SIG-M5 treated with dmso at 0.1 percent for 504 hours (cell line): Measurements from ENCODE around the gene ZFAND2A.

Source experiments
- DNase-seq: peaks from one replicate; lab custom pipeline; 2025; ENCODE audit not compliant: unreplicated experiment; lab: John Stamatoyannopoulos, UW

ZFAND2A gene

DNA sequence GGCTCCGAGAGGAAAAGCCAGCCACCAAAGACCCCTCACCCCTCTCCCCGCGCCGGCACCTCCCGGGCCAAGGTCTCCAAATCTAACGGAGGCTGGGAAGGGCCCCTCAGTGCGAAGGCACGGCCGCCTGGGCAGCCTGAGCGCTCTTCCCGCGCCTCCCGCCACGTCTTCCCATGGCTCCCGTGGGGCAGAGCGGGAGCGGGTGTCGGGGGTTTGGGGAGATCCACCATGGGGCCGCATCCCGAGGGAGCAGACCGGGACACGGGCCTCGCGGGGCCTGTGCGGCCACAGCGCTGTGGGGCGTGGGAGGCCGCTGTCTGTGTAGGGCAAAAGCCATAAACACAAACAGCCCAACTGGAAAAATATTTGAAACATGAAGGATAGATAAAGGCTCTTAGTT lies 49.6 kb downstream of the ZFAND2A start:
- no peak for DNase-seq

DNA sequence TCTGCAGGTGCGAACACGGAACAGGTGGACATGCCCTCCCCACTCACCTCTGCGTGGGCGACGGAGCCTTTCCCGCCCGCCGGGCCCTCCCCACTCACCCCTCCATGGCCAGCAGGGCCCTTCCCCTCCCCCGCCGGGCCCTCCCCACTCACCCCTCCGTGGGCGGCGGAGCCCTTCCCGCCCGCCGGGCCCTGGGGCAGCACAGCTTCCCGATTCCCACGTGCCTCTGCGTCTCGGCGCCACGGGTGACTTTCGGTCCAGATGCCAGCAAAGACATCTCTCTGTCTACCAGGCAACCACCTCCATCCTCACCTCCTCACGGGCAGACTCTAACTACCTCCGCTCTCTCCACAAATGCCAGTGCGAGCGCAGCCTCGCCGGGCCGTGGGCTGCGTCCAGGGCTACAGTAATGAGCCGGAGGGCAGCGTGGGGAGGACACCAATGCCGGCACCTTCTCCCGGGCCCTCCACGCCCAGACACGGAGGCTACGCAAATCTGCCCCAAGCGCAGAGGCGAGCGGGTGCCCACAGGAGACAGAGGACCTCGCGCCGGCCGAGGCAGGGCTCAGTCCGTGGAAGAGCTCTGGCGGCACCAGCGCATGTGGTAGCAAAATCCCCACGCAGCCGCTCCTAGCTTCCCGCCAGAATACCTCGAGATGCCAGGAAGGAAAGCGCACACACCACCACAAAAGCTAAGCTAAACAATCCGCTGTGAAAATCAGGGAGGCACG lies 50.2 kb downstream of the ZFAND2A start:
- DNase-seq, result no peak

DNA sequence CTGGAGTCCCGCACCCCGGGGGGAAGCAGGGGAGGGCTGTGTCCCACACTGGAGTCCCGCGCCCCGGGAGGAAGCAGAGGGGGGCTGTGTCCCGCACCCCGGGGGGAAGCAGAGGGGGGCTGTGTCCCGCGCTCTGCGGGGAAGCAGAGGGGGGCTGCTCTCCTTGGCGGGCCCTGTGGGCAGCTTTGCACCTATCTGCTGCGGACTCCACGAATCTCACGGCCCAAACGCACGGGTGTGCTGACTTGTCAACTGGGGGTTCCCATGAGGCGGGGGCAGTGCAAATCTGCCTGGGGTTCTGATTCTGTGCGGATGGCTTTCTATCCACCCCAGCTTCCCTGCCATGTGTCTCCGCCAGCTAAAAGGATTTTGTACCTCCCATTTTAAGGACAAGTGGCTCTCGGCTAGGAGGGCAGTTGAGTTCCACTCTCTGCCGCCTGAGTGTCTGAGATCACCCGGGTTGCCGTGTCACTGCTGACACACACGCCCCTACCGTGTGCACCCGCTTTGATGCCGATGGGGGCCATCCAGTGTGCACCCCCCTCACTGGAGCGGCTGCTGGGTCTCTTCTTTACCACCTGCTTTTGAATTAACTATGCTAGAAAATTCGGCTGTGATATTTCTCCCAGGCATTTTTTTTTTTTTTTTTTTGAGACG lies 51.6 kb downstream of the ZFAND2A start:
- DNase-seq, result no peak

DNA sequence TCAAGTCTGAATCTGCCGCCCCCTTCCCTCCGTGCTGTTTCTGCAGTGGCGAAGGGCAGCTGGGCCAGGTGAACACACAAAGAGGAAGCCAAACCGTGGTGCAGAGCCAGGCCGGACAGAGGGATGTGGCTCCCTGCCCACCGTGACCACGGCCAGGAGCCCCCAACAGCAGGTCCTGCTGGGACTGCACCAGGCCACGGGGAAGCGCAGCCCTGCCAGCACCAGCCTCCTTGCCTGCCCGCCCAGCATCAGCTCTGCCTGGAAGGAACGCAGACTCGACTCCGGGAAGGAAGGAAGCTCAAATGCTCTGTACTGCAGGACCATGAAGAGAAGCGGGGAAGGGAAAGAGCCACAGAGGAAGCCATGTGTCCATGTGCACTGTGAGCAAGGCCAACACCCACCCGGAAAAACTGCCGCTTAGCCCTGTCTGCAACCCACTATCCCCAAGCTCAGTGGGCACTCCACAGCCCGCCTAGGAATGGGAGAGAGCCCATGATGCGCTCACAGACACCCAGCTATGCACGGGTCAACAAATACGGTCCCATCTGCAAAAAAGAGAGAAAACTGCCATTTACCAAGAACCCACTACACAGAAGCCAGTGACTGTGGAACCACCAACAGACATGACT lies 53.1 kb downstream of the ZFAND2A start:
- no peak for DNase-seq

DNA sequence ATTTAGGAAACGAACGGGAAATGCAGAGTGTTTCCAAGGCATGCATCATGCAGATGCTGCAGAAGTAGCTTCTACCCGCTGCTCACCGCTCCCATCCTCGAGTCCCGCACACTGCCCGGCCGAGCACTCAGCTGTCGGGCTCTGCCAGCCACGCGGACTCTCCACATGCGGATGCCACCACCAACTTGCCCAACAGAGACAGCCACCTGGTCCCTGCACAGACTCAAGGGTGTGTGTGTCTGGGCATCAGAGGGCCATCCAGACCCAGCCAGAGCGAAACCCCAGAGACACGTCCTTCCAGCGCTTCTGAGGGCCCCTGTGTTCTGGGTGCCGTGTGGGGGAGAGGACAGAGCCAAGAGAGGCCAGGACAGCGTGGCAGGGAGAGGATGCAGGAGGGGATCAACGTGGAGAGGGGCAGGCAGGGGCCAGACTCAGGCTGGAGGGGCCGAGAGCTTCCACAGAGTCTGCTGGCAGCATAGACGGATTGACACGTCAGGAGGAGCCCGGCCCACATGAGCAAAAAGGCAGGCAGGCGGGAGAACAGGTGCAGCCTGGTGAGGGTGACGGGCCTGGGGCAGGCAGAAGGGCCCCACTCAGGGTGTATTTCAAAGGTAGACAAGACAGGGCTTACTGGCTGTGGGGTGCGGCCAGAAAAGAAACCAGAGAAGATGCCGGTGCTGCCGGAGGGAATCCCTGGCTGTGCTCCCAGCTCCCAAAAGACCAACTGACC lies 53.8 kb downstream of the ZFAND2A start:
- DNase-seq, result no peak

DNA sequence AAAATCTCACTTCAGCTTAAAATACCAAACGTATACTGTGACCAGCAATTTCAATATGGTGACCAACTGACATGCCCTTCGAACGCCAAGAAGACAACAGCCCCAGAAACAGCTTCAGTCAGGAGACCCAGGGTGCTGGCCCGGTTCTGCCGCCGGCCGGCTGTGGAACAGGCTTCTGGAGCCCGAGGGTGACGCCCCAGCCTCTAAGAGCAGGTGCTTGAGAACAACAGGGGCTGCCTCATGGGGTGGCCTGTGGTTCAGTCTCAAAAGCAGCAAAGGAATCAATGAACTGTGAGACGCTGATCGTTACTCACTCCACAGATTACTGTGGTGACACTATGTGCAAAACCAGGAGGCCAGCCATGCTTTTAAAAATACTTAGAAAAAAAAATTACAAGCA lies 54.8 kb downstream of the ZFAND2A start:
- no peak for DNase-seq

DNA sequence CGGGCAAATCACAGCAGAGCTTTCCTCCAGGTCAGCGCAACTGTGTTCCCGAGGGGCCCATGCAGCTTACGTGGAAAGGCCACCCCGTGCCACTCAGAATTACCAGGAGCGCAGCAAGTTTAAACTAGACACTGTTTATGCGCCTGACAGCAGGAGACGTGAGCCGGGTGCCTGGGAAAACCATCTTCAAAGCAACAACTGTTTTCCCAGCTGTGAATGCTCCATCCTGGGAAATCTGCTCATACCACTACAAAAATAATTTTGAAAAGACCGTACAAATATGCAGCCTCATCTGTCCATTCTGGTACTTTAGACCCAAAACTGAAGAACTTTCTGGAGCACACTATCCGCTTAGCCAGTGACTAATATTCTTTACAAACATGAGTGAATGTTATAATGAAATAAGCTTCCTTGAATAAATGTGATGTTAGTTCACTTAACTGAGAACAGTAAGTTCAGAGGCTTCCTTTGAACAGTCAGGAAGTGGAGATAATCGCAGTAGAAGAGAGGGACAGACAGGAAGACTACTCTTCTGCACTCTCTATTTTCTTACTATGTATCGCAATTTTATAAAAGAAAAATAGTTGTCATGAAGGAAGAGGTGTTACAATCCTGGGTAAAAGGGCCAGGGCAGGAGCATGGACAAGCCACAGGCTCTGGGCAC lies 55.3 kb downstream of the ZFAND2A start:
- DNase-seq, result no peak

DNA sequence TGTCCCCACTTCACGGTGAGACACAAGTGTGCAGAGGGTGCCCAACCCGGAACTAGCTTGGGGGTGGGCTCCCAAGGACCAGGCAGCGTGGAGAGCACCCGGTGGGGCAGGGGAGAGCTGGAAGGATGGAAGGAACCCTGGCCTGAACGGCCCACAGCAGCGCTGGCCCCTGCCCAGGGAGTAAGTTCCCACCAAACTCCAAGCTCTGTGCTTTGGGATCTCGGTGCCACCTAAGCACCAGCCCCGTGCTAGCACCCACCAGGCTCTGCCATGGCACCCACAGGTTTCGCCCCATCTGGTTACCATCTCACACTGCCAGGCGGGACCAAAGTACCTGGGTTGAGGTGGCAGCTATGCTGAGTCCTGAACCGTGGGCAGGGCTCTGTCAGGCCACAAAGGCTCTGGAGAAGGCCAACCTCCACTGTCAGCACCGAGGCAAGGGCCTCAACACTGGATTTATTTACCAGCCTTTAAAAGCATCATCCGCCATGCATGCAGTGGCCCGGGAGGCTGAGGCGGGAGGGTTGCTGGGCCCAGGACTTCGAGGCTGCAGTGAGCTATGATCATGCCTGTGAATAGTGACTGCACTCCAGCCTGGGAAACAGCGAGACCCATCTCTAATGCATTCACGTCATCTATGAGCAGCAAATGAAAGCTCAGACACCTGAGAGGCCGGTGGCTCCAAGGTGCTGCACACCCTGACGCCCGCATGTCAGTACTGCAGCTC lies 56.0 kb downstream of the ZFAND2A start:
- no peak for DNase-seq

DNA sequence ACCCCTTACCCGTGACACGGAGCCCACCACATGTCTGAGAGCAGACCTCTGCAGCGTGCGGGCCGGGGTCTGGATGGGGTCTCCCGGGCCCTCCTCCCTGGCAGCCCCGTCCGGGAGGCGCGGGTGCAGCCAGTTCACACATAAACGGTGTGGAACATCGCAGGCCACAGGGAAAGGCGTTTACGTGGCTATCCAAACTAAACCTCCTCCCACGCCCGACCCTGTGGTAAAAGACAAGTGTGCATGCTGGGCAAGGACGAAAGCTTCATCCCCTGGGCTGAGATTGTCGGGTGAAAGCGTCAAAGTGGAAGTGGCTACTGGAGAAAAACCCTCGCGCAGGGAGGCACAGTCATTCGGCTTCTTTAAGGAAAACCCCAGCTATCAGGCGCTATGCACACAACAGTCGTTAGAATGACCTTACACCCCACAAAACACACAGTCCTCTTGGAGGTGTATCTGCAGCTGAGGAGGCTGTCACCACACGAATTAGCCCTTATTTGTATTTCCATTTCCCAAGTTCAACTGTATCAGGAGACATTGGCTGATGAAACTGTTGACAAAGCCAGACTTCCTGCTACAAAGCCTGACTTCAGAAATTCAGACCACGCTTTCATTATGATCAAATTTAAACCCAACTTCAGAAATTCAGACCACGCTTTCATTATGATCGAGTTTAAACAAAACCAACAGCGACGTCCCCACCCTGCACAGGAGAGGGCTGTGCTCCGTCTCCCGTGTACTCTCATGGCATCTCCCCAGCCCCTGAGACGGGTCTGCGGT lies 56.8 kb downstream of the ZFAND2A start:
- no peak for DNase-seq
